HG02870 (cell line): Measurements from ENCODE around the gene ASRGL1.
"Not testable (repeated sequence)": the region's sequence is repeated elsewhere in the genome, so short reads cannot be mapped to it uniquely, and the experiment has no call there.

ENCODE experiments used
- ATAC-seq: cut with Tn5 transposase; IDR thresholded peaks from one replicate; pipeline ENCODE4 v1.9.1; 2021; ENCODE audit warnings: mild to moderate bottlenecking, moderate library complexity; ENCODE audit not compliant: unreplicated experiment

The ASRGL1 gene

GRCh38 chr11:62337303-62338181 is at the start of gene ASRGL1:
Gene ASRGL1, plus strand, starts transcription at chr11:62337448. Its CDS starts 530 bp downstream, at chr11:62337978.
- ATAC-seq = peak; percentile 57

DNA sequence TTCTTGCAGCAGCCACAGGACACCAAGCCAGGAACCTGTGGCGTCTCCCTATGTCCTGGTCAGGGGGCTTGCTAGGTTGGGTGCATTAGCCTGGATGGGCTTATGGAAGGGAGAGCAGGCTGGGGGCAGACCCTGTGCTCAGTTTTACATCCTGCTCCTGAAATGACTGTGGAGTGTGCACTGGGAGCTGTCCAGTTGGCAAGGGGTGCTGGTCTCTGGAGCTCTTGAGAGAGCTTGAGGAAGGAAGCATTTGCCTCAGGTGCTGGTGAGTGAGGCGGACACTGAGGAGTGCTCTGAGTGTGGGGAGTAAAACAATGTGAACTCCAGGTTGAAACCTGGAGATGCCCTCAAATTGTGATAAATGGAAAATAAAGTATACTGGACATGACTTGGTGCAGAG is 41.7 kb upstream of the ASRGL1 start:
- no peak for ATAC-seq

DNA sequence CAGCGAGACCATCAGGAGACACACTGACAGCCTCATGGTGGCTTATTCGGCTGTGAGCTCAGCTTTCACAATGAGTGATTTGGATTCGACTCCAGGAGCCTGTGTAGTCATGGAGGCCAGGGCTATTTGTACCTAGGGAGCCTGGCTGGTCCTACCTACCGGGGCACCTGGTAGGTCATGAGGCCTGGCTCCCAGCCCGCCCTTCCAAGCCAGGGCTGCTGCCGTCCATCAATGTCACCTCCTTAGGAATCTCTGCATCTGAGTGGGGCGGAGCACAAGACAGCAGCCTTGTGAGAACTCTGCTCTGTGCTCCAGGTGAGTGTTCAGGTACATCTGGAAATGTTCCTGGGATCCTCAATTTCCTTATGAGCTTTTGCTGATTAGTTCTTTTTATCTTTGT is 38.3 kb upstream of the ASRGL1 start, which contains the start of gene SCGB1D4:
Gene SCGB1D4, minus strand, starts transcription at position 101 of the 400 bp plus-strand sequence. Its CDS starts 65 bp downstream, at position 36.
- ATAC-seq = no peak

- ATAC-seq = no peak
These were observed 31.0 kb upstream of the ASRGL1 start for GRCh38 chr11:62306227-62306626.

- ATAC-seq = no peak
These were observed 29.3 kb upstream of the ASRGL1 start for GRCh38 chr11:62307950-62308349.

DNA sequence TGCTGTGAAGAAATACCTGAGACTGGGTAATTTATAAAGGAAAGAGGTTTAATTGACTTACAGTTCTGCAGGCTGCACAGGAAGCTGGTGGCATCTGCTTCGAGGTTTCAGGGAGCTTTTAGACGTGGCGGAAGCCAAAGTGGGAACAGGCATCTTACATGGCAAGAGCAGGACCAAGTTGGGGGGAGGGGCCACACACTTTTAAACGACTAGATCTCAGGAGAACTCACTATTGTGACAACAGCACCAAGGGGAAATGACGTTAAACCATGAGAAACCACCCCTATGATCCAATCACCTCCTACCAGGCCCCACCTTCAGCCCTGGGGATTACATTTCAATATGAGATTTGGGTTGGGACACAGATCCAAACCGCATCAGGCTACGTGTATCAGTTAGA is 27.3 kb upstream of the ASRGL1 start:
- no peak for ATAC-seq

DNA sequence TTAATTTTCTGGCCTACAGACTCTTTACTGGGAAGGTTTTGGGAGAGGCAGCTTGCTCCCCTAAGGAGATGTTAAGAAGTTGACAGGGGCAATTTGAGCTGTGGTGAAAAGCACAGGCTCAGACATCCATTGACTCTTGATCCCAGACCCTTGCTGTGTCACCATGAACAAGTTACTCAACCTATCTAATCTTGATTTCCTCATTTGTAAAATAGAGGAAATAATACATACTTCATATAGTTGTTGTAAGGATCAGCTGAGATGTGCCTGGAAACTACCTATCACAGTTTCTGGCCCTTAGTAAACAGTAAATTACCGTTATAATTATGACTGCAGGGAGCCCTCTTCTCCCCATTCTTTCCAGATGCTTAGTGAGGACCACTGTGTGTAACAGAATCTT is 21.8 kb upstream of the ASRGL1 start:
- ATAC-seq = no peak

GRCh38 chr11:62322524-62322923 is 14.7 kb upstream of the ASRGL1 start:
- ATAC-seq = no peak

DNA sequence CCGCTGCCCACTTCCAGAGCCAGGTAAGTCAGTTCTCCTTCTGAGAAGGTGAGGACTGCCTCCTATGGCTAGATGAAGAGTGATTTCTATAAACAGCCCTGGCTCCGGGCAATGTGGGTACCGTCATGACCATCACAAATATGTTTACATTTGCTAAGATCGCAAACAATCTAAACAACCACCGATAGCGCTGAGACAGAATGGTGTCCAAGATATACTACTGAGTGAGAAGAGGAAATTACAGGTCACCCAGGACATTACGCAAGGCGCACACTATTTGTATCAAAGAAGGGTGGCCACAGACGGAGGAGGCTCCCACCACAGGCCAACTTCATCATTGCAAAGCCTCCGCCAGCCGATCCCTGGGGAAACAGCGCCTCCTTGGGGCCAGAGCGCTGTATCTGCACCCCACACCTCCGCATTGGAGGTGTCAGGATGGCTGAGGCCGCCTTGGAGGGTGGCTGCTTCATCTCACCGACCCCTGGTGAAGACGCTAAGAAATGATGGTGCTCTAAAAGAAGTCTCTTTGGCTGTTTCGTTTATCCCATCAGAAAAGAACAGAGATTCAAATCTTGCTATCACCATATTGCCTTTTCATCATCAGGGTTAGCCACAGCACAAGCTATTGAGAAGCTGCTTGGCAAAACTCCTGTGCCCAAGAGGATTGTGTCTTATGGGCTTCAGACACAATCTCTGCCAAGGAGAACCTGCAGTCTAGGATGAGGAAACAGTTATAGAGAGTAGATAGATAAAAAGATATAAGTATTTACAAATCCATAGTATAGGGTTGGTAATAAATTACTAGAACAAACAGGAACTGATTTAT is 12.3 kb upstream of the ASRGL1 start:
- ATAC-seq = no peak

DNA sequence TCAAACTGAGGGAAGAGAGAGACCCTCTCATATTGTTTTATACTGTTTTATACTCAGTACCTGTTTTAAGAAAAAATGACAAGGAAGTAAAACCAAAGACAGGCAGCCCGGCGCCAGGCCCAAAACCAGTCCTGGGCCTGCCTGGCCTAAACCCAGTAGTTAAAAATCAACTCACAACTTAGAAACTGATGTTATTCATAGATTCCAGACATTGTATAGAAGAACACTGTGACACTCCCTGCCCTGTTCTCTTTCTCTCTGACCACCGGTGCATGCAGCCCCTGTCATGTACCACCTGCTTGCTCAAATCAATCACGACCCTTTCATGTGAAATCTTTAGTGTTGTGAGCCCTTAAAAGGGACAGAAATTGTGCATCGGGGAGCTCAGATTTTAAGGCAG is 11.5 kb upstream of the ASRGL1 start:
- not testable (repeated sequence) for ATAC-seq

GRCh38 chr11:62326719-62327118 is 10.5 kb upstream of the ASRGL1 start:
- not testable (repeated sequence) for ATAC-seq

- ATAC-seq = not testable (repeated sequence)
These were observed 9.7 kb upstream of the ASRGL1 start for GRCh38 chr11:62327541-62327940.

GRCh38 chr11:62331264-62331663 is 6.0 kb upstream of the ASRGL1 start:
- ATAC-seq = not testable (repeated sequence)

DNA sequence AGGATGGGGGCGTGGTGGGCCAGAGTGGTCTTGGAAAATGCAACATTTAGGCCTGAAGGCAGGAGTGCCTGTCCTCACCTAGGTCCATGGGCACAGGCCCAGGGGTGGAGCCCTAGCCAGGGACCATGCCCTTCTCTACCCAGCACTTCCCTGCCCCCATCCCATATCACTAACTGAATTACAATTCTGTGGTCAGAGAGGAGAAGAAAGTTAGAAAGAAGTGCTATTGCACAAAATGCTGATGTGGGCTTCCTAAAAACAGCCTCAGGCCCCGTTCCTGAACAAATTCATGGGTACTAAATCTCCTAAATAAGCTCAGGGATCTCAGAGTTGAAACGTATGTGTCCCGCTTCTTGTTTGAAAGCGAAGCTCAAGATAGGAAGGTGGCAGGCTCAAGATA is 3.5 kb upstream of the ASRGL1 start:
- no peak for ATAC-seq

DNA sequence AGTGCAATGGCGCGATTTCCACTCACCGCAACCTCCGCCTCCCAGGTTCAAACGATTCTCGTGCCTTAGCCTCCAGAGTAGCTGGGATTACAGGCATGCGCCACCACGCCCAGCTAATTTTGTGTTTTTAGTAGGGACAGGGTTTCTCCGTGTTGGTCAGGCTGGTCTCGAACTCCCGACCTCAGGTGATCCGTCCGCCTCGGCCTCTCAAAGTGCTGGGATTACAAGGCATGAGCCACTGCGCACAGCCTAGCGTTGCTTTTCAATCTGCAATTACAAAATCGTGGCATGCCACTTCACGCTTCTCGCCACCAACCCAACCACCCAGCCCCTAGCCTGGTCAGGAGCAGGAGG is 322 bp upstream of the ASRGL1 start:
- ATAC-seq = not testable (repeated sequence)

GRCh38 chr11:62338218-62338617 is 970 bp downstream of the ASRGL1 start:
- ATAC-seq = no peak

DNA sequence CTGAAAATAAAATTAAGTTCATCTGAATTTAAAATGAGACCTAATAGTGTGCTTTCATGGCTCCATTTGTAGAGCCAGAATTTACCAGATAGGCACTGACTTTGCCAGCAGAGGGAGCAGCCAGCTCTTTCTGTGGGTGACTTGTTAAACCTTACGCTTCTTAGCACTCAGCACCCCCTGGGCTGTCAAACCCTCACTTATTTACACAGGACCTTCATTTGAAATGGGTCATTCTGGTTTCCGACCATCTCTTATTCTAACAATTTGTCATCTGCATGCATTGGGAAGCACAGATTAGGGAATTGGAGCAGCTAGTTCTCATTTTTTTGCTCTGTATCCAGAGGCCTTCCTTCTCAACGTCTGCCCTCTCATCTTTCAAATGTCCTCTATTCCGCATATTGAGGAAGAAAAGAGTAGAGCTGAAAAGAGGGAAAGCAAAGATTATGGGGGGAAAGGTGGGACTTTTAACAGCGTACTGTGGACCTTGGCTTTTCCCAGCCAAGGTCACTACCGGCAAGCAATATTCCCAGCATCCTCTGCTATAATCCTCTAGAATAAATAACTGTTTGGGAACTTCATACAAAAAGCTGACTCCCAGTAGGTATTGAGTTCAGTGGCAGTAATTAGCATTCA is 3.1 kb downstream of the ASRGL1 start:
- ATAC-seq = no peak

DNA sequence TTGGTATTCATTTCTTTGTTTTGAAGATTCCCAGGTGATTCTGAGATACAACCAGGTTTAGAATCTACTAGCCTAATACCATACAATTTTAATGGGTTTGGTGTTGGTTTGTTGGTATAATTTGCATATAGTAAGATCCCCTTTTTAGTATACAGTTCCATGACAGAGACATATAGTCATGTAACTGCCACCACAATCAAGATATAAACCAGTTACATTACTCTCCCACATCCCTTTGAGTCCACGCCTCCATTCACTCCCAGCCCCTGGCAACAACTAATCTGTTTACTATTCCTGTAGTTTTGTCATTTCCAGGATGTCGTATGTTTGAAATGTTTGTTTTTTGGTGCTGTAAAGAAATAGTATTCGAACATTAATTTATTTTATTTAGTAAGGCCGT is 4.3 kb downstream of the ASRGL1 start:
- ATAC-seq = no peak

DNA sequence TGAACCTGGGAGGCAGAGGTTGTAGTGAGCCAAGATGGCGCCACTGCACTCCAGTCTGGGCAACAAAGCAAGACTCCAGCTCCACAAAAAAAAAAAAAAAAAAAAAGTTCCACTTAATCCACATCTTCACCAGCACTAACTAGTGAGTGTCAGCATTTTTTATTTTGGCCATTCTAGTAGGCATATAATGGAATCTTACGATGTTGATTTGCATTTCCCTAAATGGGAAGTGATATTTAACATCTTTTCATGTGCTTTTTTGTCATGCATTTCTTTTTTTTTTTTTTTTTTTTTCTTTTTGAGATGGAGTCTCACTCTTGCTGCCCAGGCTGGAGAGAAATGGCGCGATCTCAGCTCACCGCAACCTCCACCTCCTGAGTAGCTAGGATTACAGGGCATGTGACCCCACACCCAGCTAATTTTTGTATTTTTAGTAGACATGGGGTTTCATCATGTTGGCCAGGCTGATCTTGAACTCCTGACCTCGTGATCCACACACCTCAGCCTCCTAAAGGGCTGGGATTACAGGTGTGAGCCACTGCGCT is 6.5 kb downstream of the ASRGL1 start:
- not testable (repeated sequence) for ATAC-seq

GRCh38 chr11:62344210-62344609 is 7.0 kb downstream of the ASRGL1 start:
- ATAC-seq = no peak

DNA sequence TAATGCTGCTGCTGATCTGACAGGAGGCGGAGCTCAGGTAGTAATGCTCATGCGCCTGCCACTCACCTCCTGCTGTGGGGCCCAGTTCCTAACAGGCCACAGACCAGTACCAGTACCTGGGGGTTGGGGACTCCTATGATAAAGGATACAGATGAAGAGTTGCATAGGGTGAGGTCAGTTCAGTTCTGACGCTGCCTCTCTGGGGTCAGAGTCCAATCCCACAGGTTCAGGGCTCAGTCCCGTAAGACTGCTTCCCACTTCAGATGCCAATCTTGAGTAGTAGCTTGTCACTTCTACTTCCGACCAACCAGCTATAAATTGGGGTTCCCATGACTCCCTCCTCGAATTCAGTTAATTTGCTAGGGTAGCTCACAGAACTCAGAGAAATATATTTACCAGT is 8.6 kb downstream of the ASRGL1 start:
- no peak for ATAC-seq
